HG02571 (cell line): ENCODE results near the gene WDR91.

Source experiments
- ATAC-seq: cut with Tn5 transposase; IDR thresholded peaks from one replicate; pipeline ENCODE4 v1.9.1; 2021; ENCODE audit warnings: mild to moderate bottlenecking, moderate library complexity; ENCODE audit not compliant: unreplicated experiment

WDR91 gene

DNA sequence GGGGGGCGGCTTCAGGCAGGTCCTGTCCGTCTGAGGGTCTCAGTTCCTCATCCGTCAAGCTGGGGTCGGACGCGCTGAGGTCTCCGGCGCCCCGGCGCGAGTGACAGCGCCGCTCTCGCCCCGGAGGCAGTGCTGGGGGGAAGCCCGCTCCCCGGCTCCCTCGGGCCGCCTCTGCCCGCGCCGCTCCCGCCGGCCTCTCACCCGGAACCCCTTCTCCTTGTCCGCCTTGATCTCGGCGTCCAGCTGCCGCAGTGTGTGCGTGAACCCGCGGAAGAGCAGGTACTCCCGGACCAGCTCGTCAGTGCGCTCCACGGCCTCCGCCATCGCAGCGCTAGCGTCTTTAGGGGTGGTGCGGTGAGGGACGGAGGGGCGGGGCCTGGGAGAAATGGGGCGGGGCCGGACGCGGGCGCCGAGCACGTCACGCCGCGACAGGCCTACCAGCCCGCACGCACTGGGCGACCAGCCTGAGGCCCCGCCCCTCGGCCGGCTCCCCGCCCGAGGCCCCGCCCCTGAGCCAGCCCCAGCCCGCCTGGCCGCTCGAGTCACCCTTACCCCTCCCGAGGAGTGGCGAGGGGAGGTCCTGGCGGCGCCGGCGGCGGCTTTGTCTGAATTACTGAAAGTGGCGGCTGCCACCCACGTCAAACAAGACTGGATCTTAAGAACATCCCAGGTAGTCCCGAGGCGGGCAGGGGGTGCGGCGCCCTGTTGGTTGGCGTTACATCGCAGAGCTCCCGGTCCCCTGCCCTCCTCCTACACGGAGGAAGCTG, at the start of gene WDR91:
Gene WDR91 (minus strand): TSS at position 348 of the 767 bp plus-strand sequence. CDS start 24 bp downstream, at position 324.
- ATAC-seq = peak; percentile 85

DNA sequence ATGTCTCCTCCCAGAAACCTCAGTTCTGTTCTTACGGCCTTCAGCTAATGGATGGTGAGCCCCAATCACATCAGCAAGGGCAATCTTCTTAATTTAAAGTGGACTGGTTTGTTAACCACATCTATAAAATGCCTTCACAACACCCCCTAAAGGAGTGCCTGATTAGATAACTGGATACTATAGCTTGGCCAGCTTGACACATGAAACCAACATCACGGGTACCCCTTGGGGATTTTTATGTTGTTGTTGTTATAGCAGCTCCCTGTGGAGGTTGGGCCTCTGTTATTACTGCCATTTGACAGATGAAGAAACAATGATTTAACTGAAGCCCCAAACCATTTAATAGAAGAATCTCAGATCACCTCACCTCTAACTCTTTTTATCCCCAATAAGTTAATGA, 49.1 kb upstream of the WDR91 start:
- ATAC-seq = no peak

DNA sequence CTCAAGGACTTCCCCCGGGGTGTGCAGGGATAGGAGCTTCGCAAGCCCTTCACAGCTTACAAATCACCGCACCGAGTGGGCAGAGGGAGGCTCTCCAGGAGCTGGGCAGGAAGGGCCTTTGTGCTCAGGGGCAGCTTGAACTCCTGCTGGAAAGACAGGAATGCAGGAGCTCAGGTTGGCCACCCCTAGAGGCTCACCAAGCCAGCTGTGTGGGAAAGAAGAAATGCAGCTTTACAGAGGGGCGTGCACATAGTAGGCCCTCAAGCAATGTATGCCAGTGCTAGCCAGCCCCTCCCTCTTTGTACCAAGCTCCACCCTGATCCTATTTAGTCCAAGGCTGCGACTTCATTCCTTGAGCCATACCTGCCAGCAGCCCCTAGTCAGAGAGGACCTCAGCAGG, 48.4 kb upstream of the WDR91 start:
- ATAC-seq = no peak

DNA sequence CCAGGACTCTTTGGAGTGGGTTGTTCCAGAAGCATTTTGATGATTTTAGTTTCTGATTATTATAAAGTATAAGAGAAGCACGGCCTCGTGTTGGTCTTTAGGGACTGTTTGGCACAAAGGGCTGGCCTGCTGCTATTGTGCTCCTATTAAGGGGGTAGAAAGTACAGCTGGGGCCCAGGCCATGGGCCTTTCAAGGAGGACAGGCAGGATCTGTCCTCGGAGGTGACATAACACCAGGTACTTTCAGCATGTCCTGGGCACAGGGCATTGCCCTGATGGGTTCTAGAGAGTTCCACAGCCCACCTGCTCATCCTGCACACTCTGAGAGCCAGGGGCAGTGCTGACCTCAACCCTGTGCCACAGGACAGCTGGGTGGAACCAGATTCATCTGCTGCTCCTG, 47.3 kb upstream of the WDR91 start:
- no peak for ATAC-seq

DNA sequence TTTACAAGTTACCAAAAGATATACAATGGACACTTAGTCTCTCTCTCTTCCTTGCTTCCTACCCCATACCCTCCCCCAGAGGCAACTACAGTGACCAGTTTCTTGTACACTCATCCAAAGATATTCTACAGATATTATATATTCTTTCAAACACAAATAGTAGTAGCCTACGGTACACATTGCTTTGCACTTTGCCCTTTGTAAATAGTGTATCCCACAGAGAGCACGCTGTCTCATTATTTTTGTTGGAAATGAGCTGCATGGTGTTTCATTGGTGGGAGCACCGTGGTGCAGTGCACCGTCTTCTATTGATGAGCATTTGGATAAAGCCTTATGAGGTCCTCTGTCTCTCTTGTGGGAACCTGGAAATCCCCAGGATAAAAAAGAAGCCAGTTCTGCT, 46.5 kb upstream of the WDR91 start:
- ATAC-seq = no peak

DNA sequence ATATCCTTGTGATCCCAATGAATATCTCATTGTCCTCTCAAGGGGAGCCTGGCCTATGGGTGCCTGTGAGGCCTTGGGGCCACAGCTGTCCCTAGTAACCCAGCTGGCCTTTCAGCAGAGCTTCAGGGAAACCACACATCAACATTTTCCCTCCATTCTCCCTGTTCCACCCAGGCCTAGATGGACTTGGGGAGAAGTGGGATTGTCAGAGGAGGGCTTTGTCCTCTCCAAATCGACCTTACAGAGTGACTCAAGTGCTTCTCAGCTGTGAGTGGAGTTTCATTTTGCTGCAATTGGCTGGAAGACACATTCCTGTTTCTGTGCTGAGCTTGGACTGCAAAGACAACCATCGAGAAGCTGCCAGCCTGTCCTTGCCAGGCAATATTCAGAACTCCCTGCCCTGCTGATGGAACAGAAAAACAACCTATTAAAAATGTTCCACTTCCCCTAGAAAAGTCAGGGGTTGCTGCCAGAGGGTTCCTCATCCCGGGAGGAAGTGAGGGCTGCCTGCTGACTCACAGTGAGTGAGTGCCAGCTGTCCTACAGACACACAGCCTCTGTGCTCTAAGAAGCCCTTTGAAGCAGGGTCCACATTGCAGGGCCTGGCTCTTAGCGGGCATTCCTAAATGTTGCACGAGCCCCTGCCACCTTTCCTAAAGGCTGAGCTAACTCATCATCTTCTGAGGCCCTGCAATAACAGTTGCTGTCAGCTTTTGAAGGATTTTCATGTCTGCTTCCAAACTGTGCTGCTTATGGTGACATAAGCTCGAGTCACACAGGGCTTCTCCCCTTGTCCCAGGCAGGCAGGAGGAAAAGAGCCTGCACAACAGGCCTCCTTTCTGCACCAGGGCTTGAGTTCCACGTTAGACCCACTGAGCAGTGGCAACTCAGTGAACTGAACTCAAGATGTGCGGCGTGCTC, 42.8 kb upstream of the WDR91 start:
- ATAC-seq = no peak

DNA sequence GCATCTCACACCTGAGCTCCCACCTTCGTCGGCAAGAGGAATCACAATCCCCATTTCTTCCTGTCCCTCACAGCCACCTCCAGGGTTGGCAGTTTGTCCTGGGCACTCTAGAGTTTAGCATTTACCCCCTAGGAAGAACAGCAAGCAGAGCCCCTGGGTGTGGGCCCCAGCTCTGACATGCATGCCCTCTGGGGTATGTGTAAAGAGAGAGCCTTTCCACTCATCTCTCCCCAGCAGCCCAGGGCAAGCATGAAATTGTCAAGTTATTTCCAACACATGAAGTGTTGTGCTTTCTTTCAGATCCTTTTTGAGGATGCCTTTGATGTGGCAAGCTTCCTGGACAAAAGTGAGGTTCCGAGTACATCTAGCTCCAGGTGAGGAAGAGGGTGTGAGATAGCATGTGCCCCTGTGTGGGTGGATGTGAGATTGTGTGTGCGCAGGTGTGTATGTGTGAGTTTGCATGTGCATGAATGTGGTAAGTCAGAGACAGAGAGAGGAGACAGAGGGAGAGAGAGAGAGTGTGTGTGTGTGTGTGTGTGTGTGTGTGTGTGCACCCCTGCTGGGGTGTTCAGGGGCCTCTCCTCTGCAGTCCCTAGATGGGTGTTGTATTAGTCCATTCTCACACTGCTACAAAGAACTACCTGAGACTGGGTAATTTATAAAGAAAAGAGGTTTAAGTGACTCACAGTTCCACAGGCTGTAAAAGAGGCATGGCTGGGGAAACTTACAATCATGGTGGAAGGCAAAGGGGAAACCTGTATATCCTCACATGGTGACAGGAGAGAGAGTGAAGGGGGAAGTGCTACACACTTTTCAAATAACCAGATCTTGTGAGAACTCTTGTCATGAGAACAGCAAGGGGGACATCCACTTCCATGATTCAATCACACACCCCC, 40.4 kb upstream of the WDR91 start:
- ATAC-seq = no peak

DNA sequence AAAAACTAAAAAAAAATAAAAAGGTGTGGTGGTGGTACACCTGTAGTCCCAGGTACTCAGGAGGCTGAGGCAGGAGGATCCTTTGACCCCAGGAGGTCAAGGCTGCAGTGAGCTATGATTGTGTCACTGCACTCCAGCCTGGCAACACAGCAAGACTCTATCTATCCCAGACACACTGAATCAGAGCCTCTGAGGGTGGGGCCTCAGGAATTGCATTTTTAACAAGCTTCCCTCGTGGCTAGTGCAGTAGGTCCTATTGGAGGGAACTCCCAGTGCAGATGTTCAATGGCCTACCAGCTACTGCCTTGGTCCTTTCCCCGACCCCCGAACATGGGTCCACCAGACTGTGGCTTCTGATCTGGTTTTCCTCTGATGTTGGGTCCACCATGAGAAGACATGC, 37.2 kb upstream of the WDR91 start:
- no peak for ATAC-seq

DNA sequence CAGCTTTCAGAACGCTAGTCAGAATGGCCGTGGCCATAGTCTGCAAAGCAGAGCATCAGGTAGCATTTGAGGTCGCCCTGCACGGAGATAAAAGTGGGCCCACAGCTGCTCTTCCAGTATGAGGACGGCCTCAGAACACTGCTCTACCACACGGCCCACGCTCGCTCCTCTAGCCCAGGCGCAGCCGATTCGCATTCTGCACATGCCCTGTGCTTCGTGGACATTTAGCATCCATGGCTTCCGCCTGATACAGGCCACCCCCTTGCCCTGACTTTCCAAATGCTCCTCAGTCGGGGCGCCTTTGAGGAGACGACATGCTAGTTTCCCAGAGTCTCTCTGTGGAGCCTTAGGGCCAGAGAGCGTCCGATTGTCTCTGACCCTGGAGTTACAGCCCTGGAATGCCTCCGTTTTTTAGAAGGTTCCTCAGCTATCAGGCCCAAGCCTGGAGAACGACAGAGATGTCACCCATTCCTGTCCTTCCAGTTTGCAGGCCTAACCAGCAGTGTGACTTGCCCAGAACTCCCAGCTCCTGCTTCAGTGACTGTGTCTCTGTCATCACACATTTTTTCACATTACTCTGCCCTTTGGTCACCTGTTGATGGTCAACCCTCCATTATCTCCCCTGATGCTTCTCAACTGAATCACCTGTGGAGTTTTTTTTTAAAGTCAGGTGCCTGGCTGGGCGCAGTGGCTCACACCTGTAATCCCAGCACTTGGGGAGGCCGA, 36.6 kb upstream of the WDR91 start:
- no peak for ATAC-seq

DNA sequence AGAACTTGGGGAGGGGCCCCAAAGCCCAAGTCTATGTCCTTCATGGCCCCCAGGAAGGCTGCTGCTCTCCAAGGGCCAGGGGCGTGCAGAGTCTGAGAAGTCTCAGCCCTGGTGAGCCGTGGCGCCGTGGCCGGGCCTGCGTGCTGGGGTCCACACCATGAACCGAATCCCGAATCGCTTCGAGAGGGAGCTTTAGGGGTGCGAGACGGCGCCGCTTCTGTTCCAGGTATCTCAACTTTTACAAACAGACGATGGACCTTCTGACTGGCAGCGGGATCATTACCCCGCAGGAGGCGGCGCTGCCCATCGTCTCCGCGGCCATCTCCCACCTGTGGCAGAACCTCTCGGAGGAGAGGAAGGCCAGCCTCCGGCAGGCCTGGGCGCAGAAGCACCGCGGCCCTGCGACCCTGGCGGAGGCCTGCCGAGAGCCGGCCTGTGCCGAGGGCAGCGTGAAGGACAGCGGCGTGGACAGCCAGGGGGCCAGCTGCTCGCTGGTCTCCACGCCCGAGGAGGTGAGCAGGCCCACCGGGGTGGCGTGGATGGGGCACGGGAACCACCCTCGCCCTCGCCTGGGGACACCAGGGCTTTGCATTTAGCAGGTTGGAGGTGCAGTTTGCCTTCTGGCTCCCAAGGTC, 35.0 kb upstream of the WDR91 start:
- ATAC-seq = no peak

DNA sequence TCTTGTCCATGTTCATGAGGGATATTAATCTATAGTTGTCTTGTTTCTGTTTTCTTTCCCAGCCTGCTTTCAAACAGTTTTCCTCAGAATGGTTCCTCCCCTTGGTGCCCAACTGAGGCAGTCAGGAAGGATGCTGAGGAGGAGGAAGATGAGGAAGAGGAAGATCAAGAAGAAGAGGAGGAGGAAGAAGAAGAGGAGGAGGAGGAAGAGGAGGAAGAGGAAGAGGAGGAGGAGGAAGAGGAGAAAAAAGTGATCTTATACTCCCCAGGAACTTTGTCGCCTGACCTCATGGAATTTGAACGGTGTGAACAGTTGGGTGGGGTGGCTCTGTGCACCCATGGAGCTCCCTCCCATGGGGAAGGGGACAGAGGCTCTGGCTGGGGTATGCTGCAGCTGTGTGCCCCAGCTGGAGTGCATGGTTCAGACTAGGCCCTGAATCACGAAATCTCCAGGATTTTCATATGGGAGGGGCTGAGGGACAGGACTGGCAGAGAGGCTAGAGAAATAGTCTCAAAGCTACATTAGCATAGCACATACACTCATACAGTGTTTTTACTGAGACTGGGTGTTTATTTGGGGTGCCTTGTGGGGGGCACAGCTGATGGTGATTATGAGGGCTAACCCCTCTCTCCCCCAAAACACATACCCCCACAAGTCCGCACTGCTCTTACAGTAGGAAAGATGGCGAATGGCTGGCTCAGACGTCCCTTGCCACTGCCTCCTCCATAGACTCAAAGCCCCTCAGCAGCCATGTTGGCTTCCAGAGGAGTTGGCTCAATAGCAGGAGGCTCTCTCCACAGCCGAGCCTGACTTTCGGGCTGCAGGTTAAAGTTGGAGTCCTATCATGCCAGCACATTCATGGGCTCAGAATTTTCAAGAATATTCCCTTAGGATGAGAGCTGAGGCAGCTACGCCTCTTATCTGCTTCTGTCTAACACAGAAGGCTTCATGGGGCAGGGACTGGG, 34.2 kb upstream of the WDR91 start:
- ATAC-seq = no peak

DNA sequence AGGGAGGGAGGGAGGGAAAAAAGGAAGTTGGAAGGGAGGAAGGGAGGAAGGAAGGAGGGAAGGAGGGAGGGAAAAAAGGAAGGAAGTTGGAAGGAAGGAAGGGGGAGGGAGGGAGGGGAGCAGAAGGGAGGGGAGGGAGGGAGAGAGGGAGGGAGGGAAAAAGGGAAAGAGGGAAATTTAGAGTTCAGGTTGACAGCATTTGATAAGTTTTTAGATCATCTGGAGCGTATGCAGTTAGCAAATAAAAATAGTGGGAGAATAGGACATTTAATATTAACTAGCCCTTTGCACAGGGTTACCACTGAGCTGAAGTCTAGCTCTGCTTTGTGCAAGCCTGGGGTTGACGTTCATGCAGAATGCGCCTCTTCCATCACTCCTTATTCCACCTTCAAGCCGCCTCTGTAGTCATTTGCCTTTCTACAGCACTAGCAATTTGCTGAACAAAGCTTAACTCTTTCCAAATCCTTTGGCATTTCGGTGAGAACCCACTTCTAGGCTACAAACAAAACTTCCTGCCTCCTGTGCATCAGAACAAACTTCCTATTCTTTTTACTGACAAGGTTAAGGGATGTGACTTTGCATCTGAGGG, 30.9 kb upstream of the WDR91 start:
- no peak for ATAC-seq

DNA sequence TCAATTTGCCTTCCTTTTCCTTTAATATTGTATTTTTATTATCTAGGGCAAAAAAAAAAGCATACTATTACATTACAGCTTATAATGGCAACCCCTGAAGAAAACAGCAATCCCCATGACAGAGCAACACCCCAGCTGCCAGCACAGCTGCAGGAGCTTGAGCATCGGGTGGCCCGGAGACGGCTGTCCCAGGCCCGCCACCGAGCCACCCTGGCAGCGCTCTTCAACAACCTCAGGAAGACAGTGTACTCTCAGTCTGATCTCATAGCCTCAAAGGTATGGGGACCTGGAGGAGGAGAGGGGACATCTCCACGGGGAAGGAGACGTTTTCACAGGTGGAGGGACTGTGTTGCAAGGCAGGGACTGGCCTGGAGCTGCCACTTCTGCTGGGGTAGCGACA, 29.1 kb upstream of the WDR91 start:
- ATAC-seq = no peak

DNA sequence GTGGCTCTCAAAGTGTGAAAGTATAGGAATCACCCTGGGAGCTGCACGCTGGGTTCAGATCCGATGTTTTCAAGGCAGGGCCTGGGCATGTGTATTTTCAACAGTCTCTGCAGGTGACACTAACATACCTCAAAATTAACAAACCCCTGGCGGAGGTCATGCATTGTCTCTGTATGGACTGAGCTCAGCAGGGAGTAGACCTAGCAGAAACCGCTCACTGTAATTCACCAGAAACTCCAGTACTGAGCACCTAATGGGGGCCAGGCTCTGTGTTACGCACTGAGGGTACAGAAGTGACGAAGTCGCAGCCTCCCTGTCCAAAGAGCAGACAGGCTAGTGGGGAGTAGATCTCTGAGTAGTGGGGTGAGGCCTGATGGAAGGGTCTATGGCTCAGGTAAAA, 27.9 kb upstream of the WDR91 start:
- ATAC-seq = no peak

DNA sequence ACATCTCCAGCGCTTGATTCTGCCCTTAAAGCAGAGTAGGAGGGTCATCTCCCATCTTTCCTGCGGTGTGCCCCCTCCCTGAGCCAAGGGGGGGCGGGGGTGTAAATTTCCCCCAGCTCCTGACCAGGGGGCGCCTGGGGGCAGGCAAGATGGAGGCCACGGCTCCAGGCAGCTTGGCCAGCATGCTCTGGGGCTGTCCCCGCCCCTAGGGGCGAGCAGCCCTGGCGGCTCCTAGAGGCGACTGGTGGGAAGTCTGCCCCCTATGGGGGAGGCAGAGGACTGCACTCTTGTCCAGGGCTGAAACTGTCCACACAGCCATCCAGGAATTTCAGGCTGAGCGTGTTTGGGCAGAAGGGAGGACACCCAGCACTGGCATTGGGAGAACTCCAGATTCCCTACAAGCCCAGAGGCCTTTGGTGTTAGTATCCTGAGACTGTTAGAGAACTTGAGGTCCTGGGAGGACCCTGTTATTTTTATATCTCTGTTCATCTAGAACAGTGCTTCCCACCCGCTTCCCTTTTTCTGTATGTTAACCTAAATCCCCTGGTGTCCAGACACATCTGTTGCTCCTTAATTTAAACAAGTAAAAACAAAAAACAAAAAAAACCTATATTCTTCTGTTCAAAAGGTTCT, 26.9 kb upstream of the WDR91 start:
- ATAC-seq = no peak

DNA sequence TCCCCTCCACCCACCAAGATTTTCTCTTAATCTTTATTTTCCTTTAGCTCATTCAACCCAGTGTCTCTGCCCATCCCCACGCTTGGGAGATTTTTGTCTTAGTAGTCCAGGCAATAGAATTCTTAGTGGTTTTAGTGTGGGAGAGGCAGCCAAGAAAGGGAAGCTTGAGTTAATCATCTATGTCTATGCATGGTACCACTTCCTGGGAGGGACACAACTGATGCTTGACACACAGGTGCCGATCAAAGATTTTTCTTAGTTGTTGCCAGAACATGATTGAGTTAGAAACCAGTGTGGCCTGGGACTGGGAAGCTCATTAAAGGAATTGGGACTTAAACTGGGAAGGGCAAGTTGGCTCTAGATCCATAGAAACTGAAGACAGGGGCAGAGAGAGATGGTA, 25.4 kb upstream of the WDR91 start:
- no peak for ATAC-seq

DNA sequence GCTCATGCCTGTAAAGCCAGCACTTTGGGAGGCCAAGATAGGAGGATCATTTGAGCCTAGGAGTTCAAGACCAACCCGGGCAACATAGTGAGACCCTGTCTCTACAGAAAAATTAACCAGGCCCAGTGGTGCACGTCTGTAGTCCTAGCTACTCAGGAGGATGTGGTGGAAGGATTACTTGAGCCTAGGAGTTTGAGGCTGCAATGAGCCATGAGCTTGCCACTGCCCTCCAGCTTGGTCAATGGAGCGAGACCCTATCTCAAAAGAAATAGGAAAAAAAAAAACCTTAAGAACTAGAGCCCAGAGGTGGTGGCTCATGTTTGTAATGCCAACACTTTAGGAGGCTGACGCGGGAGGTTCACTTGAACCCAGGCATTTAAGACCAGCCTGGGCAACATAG, 24.5 kb upstream of the WDR91 start:
- no peak for ATAC-seq

DNA sequence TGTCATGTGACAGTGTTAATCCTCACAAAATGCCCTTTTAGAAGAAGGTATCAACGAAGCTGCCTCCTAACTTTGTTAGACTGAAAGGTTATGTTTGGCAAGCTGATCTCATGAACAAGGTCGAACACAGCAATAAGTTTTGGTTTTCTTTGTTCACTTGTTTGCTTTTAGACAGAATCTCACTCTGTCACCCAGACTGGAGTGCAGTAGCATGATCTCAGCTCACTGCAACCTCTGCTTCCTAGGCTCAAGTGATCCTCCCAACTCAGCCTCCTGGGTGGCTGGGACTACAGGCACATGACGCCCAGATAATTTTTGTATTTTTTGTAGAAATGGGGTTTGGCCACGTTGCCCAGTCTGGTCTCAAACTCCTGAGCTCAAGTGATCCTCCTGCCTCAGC, 23.4 kb upstream of the WDR91 start:
- no peak for ATAC-seq
